GM18873 (cell line): Measurements from ENCODE around the gene HBA1.
"Not testable (repeated sequence)": the region's sequence is repeated elsewhere in the genome, so short reads cannot be mapped to it uniquely, and the experiment has no call there.

ENCODE experiments used
- ATAC-seq: cut with Tn5 transposase; IDR thresholded peaks from one replicate; pipeline ENCODE4 v1.9.1; 2021; ENCODE audit warnings: mild to moderate bottlenecking, moderate library complexity, moderate number of reproducible peaks; ENCODE audit not compliant: unreplicated experiment, low FRiP score

The HBA1 gene

GRCh38 chr16:193441-193840 is 17.0 kb downstream of the HBA1 start:
- no peak for ATAC-seq

GRCh38 chr16:194516-194915 is 18.0 kb downstream of the HBA1 start:
- ATAC-seq, result no peak

DNA sequence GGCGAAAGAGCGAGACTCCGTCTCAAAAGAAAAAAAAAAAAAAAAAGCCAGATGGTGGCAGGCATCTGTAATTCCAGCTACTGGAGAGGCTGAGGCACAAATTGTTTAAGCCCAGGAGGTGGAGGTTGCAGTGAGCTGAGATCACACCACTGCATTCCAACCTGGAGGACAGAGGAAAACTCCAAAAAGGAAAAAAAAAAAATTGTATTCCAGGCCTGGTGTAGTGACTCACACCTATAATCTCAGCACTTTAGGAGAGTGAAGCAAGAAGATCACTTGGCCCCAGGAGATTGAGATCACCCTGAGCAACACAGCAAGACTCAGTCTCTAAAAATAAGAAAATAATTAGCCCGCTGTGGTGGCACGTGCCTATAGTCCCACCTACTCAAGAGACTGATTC is 23.9 kb downstream of the HBA1 start:
- ATAC-seq, result no peak

DNA sequence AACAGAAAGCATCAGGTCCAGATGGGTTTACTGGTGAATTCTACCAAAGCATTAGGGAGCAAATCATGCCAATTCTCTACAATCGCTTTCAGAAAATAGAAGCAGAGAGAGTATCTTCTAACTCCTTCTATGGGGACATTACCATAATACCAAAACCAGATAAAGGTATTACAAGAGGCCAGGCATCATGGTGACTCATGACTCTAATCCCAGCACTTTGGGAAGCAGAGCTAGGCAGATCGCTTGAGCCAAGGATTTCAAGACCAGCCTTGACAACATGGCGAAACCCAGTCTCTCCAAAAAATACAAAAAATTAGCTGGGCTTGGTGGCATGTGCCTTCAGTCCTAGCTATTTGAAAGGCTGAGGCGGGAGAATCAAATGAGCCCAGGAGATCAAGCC is 26.8 kb downstream of the HBA1 start:
- no peak for ATAC-seq

DNA sequence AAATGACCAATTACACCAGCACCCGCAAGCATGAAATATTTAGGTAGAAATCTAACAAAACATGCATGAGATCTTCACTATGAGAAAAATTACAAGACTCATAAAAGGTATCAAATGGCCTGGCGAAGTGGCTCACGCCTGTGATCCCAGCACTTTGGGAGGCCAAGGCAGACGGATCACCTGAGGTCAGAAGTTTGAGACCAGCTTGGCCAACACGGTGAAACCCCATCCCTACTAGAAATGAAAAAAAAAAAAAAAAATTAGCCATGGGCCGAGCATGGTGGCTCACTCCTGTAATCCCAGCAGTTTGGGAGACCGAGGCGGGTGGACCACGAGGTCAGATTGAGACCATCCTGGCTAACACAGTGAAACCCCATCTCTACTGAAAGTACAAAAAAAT is 27.6 kb downstream of the HBA1 start:
- ATAC-seq, result not testable (repeated sequence)

- not testable (repeated sequence) for ATAC-seq
Observed at GRCh38 chr16:209359-209758, 32.9 kb downstream of the HBA1 start.

DNA sequence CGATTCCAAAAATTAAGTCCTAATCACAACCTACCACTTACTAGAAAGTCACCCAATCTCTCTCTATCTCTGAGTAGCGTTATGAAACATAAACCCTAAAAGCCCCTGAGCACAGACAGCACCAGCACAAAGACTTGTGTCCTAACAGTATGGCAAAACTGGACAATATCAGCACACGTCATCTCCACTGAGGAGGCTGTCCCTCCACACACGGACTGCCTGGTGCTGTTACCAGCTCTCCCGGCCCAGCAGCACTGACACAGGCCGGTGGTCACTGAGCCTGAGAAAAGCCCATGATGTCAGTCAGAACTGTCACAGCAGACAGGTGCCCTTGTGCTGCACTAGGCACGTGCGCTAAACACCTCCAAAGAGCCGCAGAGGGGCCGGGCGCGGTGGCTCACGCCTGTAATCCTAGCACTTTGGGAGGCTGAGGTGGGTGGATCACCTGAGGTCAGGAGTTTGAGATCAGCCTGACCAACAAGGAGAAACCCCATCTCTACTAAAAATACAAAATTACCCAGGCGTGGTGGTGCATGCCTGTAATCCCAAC is 35.2 kb downstream of the HBA1 start:
- not testable (repeated sequence) for ATAC-seq

DNA sequence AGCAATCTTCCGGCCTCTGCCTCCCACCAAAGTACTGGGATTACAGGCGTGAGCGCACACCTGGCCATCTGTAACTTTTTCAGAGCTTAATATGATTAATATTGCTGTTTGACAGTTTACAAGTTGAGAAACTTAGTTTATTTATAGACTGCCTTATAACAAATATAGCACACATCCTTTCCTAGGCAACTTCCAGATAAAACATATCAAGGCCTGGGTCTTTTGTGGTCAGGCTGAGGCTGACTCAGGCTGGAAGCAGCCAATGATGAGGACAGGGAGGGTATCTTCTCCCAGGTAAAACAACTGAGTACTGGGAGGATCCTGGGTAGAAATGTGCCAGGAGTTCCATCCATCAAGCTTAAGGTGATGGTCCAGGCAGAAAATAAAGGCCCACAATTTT is 36.5 kb downstream of the HBA1 start:
- no peak for ATAC-seq

DNA sequence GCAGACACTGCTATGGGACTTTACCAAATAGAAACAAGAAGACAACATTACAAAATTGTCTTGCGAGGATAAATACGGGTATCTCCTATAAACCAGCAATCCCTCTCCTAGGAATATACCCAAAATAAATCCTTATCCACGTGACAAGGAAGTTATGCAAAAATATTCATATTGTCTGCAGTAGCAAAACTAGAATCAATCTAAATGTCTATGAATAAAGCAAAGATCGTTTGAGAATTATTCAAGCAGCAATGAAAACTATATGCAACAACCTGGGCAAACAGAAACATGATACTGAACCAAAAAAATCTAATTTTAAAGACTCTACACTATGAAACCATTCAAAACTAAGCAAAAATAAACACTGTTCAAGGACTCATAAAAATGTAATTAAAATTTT is 43.5 kb downstream of the HBA1 start:
- ATAC-seq, result no peak
